SH-SY5Y (cell line): ENCODE measurements around the gene FLAD1.

ENCODE experiments used
- GATA2 ChIP-seq: IDR thresholded peaks from 2 replicates; pipeline ENCODE4 v1.6.1; 2011; ENCODE audit warnings: mild to moderate bottlenecking, low read depth, low read length
- GATA3 ChIP-seq: IDR thresholded peaks from 2 replicates; pipeline ENCODE4 v1.6.1; 2011; ENCODE audit warnings: low read depth, mild to moderate bottlenecking, low read length, moderate library complexity

- TF ChIP-seq GATA3, result no peak
- no peak for TF ChIP-seq GATA2
Measured at GRCh38 chr1:154938604-154939399, 44.3 kb upstream of the FLAD1 start.
